Ovary (tissue), 9 donors: Measurements from ENCODE around the gene GLIS2. TPM values are rescaled to one million over a fixed set of nuclear protein-coding genes. Genes with fewer than 3 reads are reported as not detected.

ENCODE experiments used
- DNase-seq, 5 donors: peaks; one replicate each; pipeline ENCODE4 v3.0.0-alpha.2; 2019 to 2020
- H3K27ac ChIP-seq, 2 donors: fragments of 200-600 bp; one replicate each; pipeline versions ENCODE4 v1.5.1 to v1.8.0; 2019 to 2022
- H3K27me3 ChIP-seq: fragments of 200-600 bp; one replicate; pipeline ENCODE4 v1.8.0; 2022
- H3K36me3 ChIP-seq: fragments of 200-600 bp; sonication (generic); one replicate; pipeline ENCODE4 v1.5.1; 2019
- H3K4me1 ChIP-seq: one replicate; pipeline ENCODE4 v1.8.1; 2013; ENCODE audit warnings: mild to moderate bottlenecking, moderate library complexity; ENCODE audit not compliant: insufficient read depth
- H3K4me3 ChIP-seq: fragments of 200-600 bp; sonication (generic); one replicate; pipeline ENCODE4 v1.5.1; 2017
- H3K9me3 ChIP-seq, 2 donors: fragments of 200-600 bp in 1 of 2; sonication (generic) in 1 of 2; one replicate each; pipeline versions ENCODE4 v1.5.1 to v1.8.1; 2013 to 2019; ENCODE audit warnings: mild to moderate bottlenecking in 1 of 2, moderate library complexity in 1 of 2
- CTCF ChIP-seq, 3 donors: fragments of 450-650 bp in 2 of 3; fragments of 200-600 bp in 1 of 3; IDR thresholded peaks; one replicate each; pipeline versions ENCODE4 v1.5.1 to v1.8.0; 2016 to 2022; ENCODE audit warnings: antibody characterized with exemption in 3 of 3, mild to moderate bottlenecking in 1 of 3
- EP300 ChIP-seq: sonication (generic); formaldehyde crosslinking; IDR thresholded peaks from one replicate; pipeline ENCODE4 v1.6.1; 2017; ENCODE audit warnings: antibody characterized with exemption
- POLR2A ChIP-seq: fragments of 450-650 bp; IDR thresholded peaks from one replicate; pipeline ENCODE4 v1.6.1; 2017; ENCODE audit warnings: antibody characterized with exemption, mild to moderate bottlenecking, moderate library complexity
- WGBS, 3 donors: extraction: QIAGEN DNeasy Blood & Tissue Kit in 1 of 3; methylation state at CpG; one replicate each; pipeline versions ENCODE4 v1.1.5 to v1.1.7; 2013 to 2017; 5-methylcytosine and 5-hydroxymethylcytosine counted together
- intact Hi-C, 4 donors: fragments of 100-400 bp; cut with DNase I; formaldehyde crosslinking; loops; one replicate each; pipeline versions ENCODE4 v1.11.0 to v1.15.1; 2022 to 2023
- polyA plus RNA-seq, 2 donors: library from polyadenylated mRNA; stranded (reverse); fragments of 200-250 nt in 1 of 2; fragments of 350-450 nt in 1 of 2; fragmentation: Illumina TruSeq in 1 of 2; extraction: RNeasy Lipid Tissue Mini Kit (QIAGEN cat#74804) in 1 of 2; gene quantifications; one replicate each; pipeline ENCODE4 v1.2.3, GENCODE V29; 2013 to 2014
- total RNA-seq, 7 donors: library from RNA; depleted of rRNA in 2 of 7; stranded (reverse); fragments of >200 nt in 2 of 7; fragmentation: NEBNext Ultra II Directional in 3 of 7; extraction: Animal tissue kit (Norgen Biotek cat#: 25700) in 3 of 7; gene quantifications; one replicate each; pipeline versions ENCODE4 v1.1.0 to v1.2.4, GENCODE V29; 2016 to 2023
- donor health status: DM: no; HTN: no; CAD: no; lungs with moderate emphysema.
- donor health status: DM: no; HTN: no; CAD: no.
- donor health status: Bipolar disorder and iron deficiency.
- donor health status: DM: yes; HTN: yes; CAD: no.
- donor health status: DM: no; HTN: no; CAD: no.
- donor health status: DM: yes; HTN: yes; CAD: no.

GLIS2 gene
- total and polyA plus RNA-seq, 9 donors: 1.6 to 79.5 (median 38.4) TPM

DNA sequence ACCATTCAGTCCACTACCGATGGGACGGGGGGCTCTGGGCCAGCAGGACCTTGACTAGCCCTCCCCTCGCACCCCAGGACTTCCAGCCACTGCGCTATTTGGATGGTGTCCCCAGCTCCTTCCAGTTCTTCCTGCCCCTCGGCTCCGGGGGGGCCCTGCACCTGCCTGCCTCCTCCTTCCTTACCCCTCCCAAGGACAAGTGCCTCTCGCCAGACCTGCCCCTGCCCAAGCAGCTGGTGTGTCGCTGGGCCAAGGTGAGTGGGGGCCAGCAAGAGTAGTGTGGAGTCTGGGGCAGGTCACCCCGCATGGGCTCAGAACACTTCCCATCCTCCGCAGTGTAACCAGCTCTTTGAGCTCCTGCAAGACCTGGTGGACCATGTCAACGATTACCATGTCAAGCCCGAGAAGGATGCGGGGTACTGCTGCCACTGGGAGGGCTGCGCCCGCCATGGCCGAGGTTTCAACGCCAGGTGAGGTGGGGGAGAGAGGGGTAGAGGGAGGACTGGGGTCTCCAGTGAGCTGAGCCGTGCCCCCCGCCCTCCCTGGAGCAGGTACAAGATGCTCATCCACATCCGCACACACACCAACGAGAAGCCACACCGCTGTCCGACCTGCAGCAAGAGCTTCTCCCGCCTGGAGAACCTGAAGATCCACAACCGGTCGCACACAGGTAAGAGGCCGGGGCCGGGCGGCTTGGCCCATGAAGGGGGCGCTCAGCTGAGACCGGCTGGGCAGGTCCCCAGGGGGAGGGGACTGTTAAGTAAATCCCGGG, 19.0 kb downstream of the GLIS2 start:
- H3K27ac ChIP-seq: no peak overlapping the region
- TF ChIP-seq EP300 (no peak), POLR2A (no peak), CTCF (IDR thresholded peaks at IDR 0.05) (no peak)
- no peak overlapping the region for H3K4me3 ChIP-seq
- H3K36me3 ChIP-seq: no peaks in the 10 kb centered on the region
- H3K27me3 ChIP-seq: no peaks in the 10 kb centered on the region
- no peaks in the 10 kb centered on the region for H3K9me3 ChIP-seq
- DNase-seq: peak in 1 of 5 donors; percentile 30
- 83 to 86% (median 84%) methylated on average over 32 of the region's 32 CpGs for WGBS, 3 donors
- intact Hi-C loops: loop anchor here in 2 of 4 donors (5.0 to 10.0 kb wide), 2 partner anchors 133 to 350 kb away; no protein-coding TSS in a partner anchor
- peaks cover 3% of the 10 kb centered on the region for H3K4me1 ChIP-seq

GRCh38 chr16:4336701-4337539, 21.1 kb downstream of the GLIS2 start:
- 78 to 85% (median 85%) methylated on average over 35 to 41 of the region's 41 CpGs for WGBS, 3 donors
- Histone ChIP-seq H3K9me3 (no peaks in the 10 kb centered on the region), H3K27ac (no peak overlapping the region), H3K4me3 (no peak overlapping the region), H3K27me3 (no peaks in the 10 kb centered on the region), H3K36me3 (no peaks in the 10 kb centered on the region), H3K4me1 (peaks cover 4% of the 10 kb centered on the region)
- intact Hi-C loops: loop anchor here in 1 of 4 donors (10.0 kb wide), 1 partner anchor 352 kb away; no protein-coding TSS in a partner anchor
- TF ChIP-seq CTCF (IDR thresholded peaks at IDR 0.05) (no peak), EP300 (no peak), POLR2A (no peak)
- peak in 1 of 5 donors; percentile 42 for DNase-seq

GRCh38 chr16:4337540-4338088, 21.7 kb downstream of the GLIS2 start:
- Histone ChIP-seq H3K9me3 (no peaks in the 10 kb centered on the region), H3K27ac (no peak overlapping the region), H3K4me3 (no peak overlapping the region), H3K27me3 (no peaks in the 10 kb centered on the region), H3K36me3 (no peaks in the 10 kb centered on the region), H3K4me1 (peaks cover 4% of the 10 kb centered on the region)
- intact Hi-C loops: loop anchor here in 1 of 4 donors (10.0 kb wide), 1 partner anchor 353 kb away; no protein-coding TSS in a partner anchor
- DNase-seq: peak in 2 of 5 donors; percentile 30 to 51
- TF ChIP-seq CTCF (IDR thresholded peaks at IDR 0.05) (no peak), POLR2A (no peak), EP300 (no peak)
- 72 to 81% (median 77%) methylated on average over 8 to 12 of the region's 12 CpGs for WGBS, 3 donors

- DNase-seq: peak in 1 of 5 donors; percentile 42
- Histone ChIP-seq H3K27ac (peak overlapping the region in 1 of 2 donors; percentile 44), H3K9me3 (no peaks in the 10 kb centered on the region), H3K4me1 (peaks cover 4% of the 10 kb centered on the region), H3K27me3 (no peaks in the 10 kb centered on the region), H3K4me3 (no peak overlapping the region), H3K36me3 (no peaks in the 10 kb centered on the region)
- WGBS, 3 donors: 81 to 83% (median 82%) methylated on average over 12 of the region's 12 CpGs
- TF ChIP-seq POLR2A (no peak), CTCF (IDR thresholded peaks at IDR 0.05) (no peak), EP300 (no peak)
- intact Hi-C loops: loop anchor here in 1 of 4 donors (10.0 kb wide), 1 partner anchor 353 kb away; no protein-coding TSS in a partner anchor
Observed at GRCh38 chr16:4338125-4338582, 22.3 kb downstream of the GLIS2 start.
